HS-27A (cell line): Measurements from ENCODE around the gene GYS2.
A peak's percentile ranks its signal among the peaks of the same experiment; 100 is the strongest.
"Not testable (repeated sequence)": the region's sequence is repeated elsewhere in the genome, so short reads cannot be mapped to it uniquely, and the experiment has no call there.

Experiments used
- DNase-seq: peaks from one replicate; pipeline ENCODE4 v3.0.0-alpha.2; 2012; ENCODE audit warnings: low read depth, missing footprints

Gene GYS2

GRCh38 chr12:21600196-21600595 is 4.5 kb downstream of the GYS2 start:
- DNase-seq, result no peak

- no peak for DNase-seq
Observed at GRCh38 chr12:21599143-21599999, 5.3 kb downstream of the GYS2 start.

- DNase-seq, result no peak
Observed at GRCh38 chr12:21598651-21599050, 6.0 kb downstream of the GYS2 start.

- DNase-seq, result not testable (repeated sequence)
Observed at GRCh38 chr12:21595356-21595755, 9.3 kb downstream of the GYS2 start.

GRCh38 chr12:21585485-21585884 is 19.2 kb downstream of the GYS2 start:
- no peak for DNase-seq

GRCh38 chr12:21584403-21585182 is 20.1 kb downstream of the GYS2 start:
- DNase-seq, result not testable (repeated sequence)

GRCh38 chr12:21583587-21583986 is 21.1 kb downstream of the GYS2 start:
- no peak for DNase-seq

- DNase-seq, result no peak
Observed at GRCh38 chr12:21580748-21581516, 23.7 kb downstream of the GYS2 start.

- no peak for DNase-seq
Observed at GRCh38 chr12:21577516-21577915, 27.1 kb downstream of the GYS2 start.

GRCh38 chr12:21576431-21576830 is 28.2 kb downstream of the GYS2 start:
- no peak for DNase-seq

- DNase-seq, result no peak
Observed at GRCh38 chr12:21573733-21574358, 30.8 kb downstream of the GYS2 start.

- DNase-seq, result no peak
Observed at GRCh38 chr12:21571046-21571445, 33.6 kb downstream of the GYS2 start.

- no peak for DNase-seq
Observed at GRCh38 chr12:21568115-21568514, 36.5 kb downstream of the GYS2 start.

- no peak for DNase-seq
Observed at GRCh38 chr12:21566907-21567394, 37.7 kb downstream of the GYS2 start.

- DNase-seq, result no peak
Observed at GRCh38 chr12:21566223-21566906, 38.3 kb downstream of the GYS2 start.

- no peak for DNase-seq
Observed at GRCh38 chr12:21562859-21563258, 41.8 kb downstream of the GYS2 start.

- DNase-seq, result no peak
Observed at GRCh38 chr12:21561158-21561557, 43.5 kb downstream of the GYS2 start.

GRCh38 chr12:21559855-21560569 is 44.6 kb downstream of the GYS2 start:
- DNase-seq, result peak; percentile 34

- no peak for DNase-seq
Observed at GRCh38 chr12:21558100-21558679, 46.5 kb downstream of the GYS2 start.

- no peak for DNase-seq
Observed at GRCh38 chr12:21553329-21553675, 51.3 kb downstream of the GYS2 start.
